ENCODE data around the gene TTC7B.

The TTC7B gene

DNA sequence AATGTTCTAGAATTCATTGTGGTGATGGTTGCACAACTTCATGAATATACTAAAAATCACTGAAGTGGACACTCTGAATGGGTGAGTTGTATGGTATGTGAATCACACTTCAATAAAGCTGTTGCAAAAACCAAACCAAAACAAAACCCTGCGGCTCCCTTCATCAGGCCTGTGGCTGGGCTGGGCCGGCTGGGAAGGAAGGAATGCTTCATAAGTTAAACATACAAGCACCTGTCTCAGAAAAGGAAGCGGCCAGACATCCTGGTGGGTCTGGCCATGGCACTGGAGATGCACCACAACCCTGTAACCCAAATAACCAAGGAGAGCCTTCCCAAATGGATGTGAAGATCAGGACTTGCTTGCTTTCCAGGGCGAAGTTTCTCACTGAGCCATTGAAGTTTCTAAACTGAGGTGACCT, 34.9 kb downstream of the TTC7B start:
- H3K27ac ChIP-seq, result peak overlapping the region; percentile 13; the same call in 1 of the 2 replicates
- ChIA-PET CTCF (interaction anchor here (0.6 kb wide), 2 partner anchors 250 to 432 kb away, joined by 3 read pairs; no protein-coding TSS in a partner anchor), POLR2A (ENCODE audit: low non-redundant PET) (no interaction called here)
- TF ChIP-seq, protein P1, sequence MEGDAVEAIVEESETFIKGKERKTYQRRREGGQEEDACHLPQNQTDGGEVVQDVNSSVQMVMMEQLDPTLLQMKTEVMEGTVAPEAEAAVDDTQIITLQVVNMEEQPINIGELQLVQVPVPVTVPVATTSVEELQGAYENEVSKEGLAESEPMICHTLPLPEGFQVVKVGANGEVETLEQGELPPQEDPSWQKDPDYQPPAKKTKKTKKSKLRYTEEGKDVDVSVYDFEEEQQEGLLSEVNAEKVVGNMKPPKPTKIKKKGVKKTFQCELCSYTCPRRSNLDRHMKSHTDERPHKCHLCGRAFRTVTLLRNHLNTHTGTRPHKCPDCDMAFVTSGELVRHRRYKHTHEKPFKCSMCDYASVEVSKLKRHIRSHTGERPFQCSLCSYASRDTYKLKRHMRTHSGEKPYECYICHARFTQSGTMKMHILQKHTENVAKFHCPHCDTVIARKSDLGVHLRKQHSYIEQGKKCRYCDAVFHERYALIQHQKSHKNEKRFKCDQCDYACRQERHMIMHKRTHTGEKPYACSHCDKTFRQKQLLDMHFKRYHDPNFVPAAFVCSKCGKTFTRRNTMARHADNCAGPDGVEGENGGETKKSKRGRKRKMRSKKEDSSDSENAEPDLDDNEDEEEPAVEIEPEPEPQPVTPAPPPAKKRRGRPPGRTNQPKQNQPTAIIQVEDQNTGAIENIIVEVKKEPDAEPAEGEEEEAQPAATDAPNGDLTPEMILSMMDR (conservative IDR thresholded peaks at IDR 0.05; ENCODE audit: low read depth), result no peak
- no peak for DNase-seq (ENCODE audit: low spot score)

DNA sequence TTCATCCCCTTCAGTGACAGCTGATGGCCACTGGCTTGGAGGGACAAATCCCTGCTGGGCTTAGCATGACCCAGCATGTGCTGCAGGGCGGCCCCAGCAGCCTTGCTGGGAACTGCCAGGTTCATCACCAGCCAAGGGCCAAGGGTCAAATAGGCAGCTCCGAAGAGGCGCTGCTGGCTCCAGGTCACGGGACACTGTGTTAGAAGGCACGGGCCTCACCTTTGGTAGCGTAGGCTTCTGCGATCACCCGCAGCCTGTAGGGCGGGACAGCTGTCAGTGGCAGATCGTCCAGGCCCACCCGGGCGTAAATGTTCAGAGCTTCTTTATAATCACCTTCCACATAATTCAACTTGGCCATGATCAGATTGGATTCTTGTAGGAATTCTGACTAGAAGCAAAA, 35.7 kb downstream of the TTC7B start:
- no peak for DNase-seq (ENCODE audit: low spot score)
- TF ChIP-seq, protein P1 (conservative IDR thresholded peaks at IDR 0.05; ENCODE audit: low read depth), result no peak
- H3K27ac ChIP-seq, result no peak overlapping the region
- POLR2A ChIA-PET (ENCODE audit: low non-redundant PET), result no interaction called here
- CTCF ChIA-PET, result interaction anchor here (1.0 kb wide), 1 partner anchor 22 kb away, joined by 3 read pairs; no protein-coding TSS in a partner anchor

DNA sequence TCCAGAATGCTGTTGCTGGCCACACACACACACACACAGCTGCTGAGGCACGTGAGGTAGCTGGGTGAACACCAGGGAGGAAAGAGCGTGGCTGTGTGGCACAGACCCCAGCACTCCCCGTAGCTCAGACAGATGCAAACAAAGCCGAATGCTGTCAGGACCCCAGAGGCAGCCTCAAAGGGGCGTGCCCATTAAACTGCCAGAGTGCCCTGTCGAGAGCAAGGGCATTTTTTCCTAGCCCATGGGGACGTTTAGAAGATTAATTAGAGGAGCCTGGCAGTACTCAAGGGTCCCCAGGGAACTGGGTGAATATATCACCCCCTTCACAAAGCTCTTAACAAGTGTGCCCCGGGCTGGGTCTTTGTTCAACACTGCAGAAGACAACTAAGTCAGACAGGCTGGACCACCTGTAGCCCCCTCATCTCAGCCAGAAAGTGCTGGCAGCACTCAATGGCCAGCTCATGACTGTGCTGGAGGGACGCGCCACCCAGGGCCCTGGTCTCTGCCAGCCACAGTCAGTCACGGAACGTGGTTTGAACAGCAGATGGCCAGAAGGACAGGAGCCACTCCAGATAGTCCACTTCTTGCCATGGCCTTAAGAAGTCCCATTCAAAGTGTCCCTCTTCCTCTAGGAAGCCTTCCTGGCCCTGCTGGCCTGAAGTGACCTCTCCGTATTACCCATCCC, 37.5 kb downstream of the TTC7B start:
- POLR2A ChIA-PET (ENCODE audit: low non-redundant PET), result interaction anchor here (0.7 kb wide), 1 partner anchor 359 kb away, joined by 3 read pairs; no protein-coding TSS in a partner anchor
- CTCF ChIA-PET, result interaction anchor here (0.5 to 0.8 kb wide), 3 partner anchors 10 to 394 kb away, joined by 4 read pairs; no protein-coding TSS in a partner anchor
- H3K27ac ChIP-seq, result no peak overlapping the region
- DNase-seq (ENCODE audit: low spot score), result no peak
- TF ChIP-seq, protein P1 (conservative IDR thresholded peaks at IDR 0.05; ENCODE audit: low read depth), result no peak

DNA sequence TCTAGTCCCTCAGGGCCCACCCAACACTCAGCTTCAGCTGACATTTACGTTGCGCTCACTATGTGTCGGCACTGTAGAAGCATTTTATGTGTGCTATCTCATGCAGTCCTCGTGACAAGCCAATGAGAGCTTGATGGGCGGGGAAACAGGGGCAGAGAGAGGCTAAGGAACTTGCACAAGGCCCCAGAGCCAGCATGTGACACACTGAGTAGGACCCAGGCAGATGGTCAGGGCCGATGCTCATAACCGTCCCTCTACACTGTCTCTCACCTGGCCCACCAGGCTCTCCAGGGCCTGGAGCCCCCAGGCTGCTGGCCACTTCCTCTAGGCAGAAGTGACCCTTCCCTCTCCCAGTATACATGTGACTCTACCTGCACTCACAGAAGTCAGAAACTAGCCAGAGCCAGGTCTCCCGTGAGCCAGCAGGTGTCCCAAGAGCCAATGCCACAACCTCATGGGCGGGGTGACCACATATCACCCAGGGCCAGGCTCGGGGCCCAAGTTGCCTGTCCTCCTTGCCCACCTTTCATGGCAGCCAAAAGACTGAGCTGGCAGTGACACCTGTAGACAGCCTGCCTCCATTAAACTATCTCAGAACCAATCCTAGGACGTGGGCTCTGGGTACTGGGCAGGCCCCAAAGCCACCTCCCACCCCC, 38.3 kb downstream of the TTC7B start:
- H3K27ac ChIP-seq, result no peak overlapping the region
- TF ChIP-seq, protein P1 (conservative IDR thresholded peaks at IDR 0.05; ENCODE audit: low read depth), result no peak
- ChIA-PET POLR2A (ENCODE audit: low non-redundant PET) (no interaction called here), CTCF (interaction anchor here (0.6 kb wide), 1 partner anchor 395 kb away, joined by 4 read pairs; no protein-coding TSS in a partner anchor)
- no peak for DNase-seq (ENCODE audit: low spot score)

DNA sequence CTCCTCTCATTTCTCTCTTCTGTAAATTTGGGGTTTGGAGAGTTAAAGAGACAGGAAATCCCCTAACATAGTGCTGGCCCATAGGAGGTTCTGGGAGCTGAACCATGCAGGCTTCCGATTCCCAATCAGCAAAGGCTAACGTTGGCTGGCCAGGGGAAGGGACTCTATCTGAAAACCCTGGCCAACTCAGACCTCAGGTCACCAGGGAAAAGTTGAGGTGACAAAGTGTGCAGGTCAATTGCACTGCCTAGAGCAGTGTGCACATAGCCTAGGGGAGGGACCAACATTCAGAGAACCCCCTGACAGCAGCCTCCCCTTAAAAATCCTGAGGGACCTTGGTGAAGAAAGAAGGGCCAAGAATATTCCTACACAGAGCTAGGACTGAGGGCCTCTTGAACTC, 38.9 kb downstream of the TTC7B start:
- TF ChIP-seq, protein P1 (conservative IDR thresholded peaks at IDR 0.05; ENCODE audit: low read depth), result no peak
- H3K27ac ChIP-seq, result no peak overlapping the region
- ChIA-PET CTCF (no interaction called here), POLR2A (ENCODE audit: low non-redundant PET) (no interaction called here)
- no peak for DNase-seq (ENCODE audit: low spot score)

DNA sequence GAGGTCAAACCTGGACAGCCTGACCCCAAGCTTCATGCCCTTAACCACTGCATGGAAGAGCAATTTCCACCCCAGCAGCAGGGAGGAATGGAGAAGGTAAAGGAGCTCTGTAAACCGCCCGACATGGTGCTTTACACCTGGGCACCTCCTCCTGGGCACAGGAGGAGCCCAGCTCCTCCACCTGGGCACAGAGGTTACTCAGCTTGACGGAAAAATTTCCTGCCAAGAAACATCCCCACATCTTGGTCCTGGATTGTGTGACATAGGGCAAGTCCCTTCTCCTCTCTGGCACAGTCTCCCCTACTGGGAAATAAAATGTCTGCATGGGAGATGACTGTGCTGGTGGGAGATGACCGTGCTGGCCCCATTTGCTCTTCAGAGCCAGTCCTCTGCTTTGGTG, 40.8 kb downstream of the TTC7B start:
- TF ChIP-seq, protein P1 (conservative IDR thresholded peaks at IDR 0.05; ENCODE audit: low read depth), result no peak
- POLR2A ChIA-PET (ENCODE audit: low non-redundant PET), result no interaction called here
- DNase-seq (ENCODE audit: low spot score), result no peak
- H3K27ac ChIP-seq, result no peak overlapping the region
- CTCF ChIA-PET, result interaction anchor here (0.5 kb wide), 1 partner anchor 91 kb away, joined by 3 read pairs; no protein-coding TSS in a partner anchor

Data from RWPE1 (cell line).